GM19043 (cell line): Measurements from ENCODE around the gene NFATC4.
A peak's percentile ranks its signal among the peaks of the same experiment; 100 is the strongest.
"Not testable (repeated sequence)": the region's sequence is repeated elsewhere in the genome, so short reads cannot be mapped to it uniquely, and the experiment has no call there.

Experiments
- ATAC-seq: cut with Tn5 transposase; IDR thresholded peaks from one replicate; pipeline ENCODE4 v1.9.1; 2021; ENCODE audit warnings: low read depth; ENCODE audit not compliant: unreplicated experiment

The NFATC4 gene

GRCh38 chr14:24385524-24385923 lies 17.5 kb downstream of the NFATC4 start:
- ATAC-seq = no peak

GRCh38 chr14:24387009-24387345 lies 19.0 kb downstream of the NFATC4 start:
- ATAC-seq = no peak

GRCh38 chr14:24387579-24387978 lies 19.6 kb downstream of the NFATC4 start:
- ATAC-seq = not testable (repeated sequence)

GRCh38 chr14:24388474-24389179 lies 20.6 kb downstream of the NFATC4 start:
- no peak for ATAC-seq

- no peak for ATAC-seq
Measured at GRCh38 chr14:24389226-24389848, 21.4 kb downstream of the NFATC4 start.

GRCh38 chr14:24390701-24391468 lies 22.9 kb downstream of the NFATC4 start:
- no peak for ATAC-seq

- ATAC-seq = no peak
Measured at GRCh38 chr14:24392325-24393091, 24.5 kb downstream of the NFATC4 start.

- no peak for ATAC-seq
Measured at GRCh38 chr14:24394275-24394674, 26.3 kb downstream of the NFATC4 start.

- ATAC-seq = no peak
Measured at GRCh38 chr14:24395609-24396582, 27.9 kb downstream of the NFATC4 start.

GRCh38 chr14:24397639-24398292 lies 29.8 kb downstream of the NFATC4 start:
- no peak for ATAC-seq

GRCh38 chr14:24398293-24398652 lies 30.3 kb downstream of the NFATC4 start:
- no peak for ATAC-seq

GRCh38 chr14:24398653-24399446 lies 30.9 kb downstream of the NFATC4 start, which contains the start of gene NYNRIN:
NYNRIN (plus strand) TSS chr14:24399003; CDS start chr14:24399247, 244 bp downstream.
- ATAC-seq = peak; percentile 59

GRCh38 chr14:24399447-24399822 lies 31.5 kb downstream of the NFATC4 start:
- peak; percentile 15 for ATAC-seq

- no peak for ATAC-seq
Measured at GRCh38 chr14:24399999-24400718, 32.2 kb downstream of the NFATC4 start.

GRCh38 chr14:24401810-24402702 lies 34.1 kb downstream of the NFATC4 start:
- no peak for ATAC-seq

GRCh38 chr14:24403294-24403998 lies 35.5 kb downstream of the NFATC4 start:
- ATAC-seq = no peak
